Cortex of kidney (tissue), 1 donor: ENCODE measurements around the gene WDR49.

Experiments used
- DNase-seq: peaks from one replicate; lab custom pipeline; 2025; lab: John Stamatoyannopoulos, UW

Gene WDR49

GRCh38 chr3:167653760-167654159 lies at the start of gene WDR49:
TSS of gene WDR49 (minus strand) at chr3:167653942. CDS start at chr3:167653425, 517 bp downstream.
- DNase-seq, result no peak

- DNase-seq, result no peak
Observed at GRCh38 chr3:167700926-167701325, 47.2 kb upstream of the WDR49 start.

- no peak for DNase-seq
Observed at GRCh38 chr3:167700046-167700445, 46.3 kb upstream of the WDR49 start.

- DNase-seq, result no peak
Observed at GRCh38 chr3:167694121-167694520, 40.4 kb upstream of the WDR49 start.

GRCh38 chr3:167691366-167691765 lies 37.6 kb upstream of the WDR49 start:
- DNase-seq, result no peak

GRCh38 chr3:167684388-167684993 lies 30.7 kb upstream of the WDR49 start:
- DNase-seq, result no peak

GRCh38 chr3:167679526-167679925 lies 25.8 kb upstream of the WDR49 start:
- no peak for DNase-seq

GRCh38 chr3:167675848-167676247 lies 22.1 kb upstream of the WDR49 start:
- DNase-seq, result no peak

GRCh38 chr3:167673221-167673620 lies 19.5 kb upstream of the WDR49 start:
- DNase-seq, result no peak

GRCh38 chr3:167671878-167672427 lies 18.2 kb upstream of the WDR49 start:
- DNase-seq, result no peak

GRCh38 chr3:167669699-167670098 lies 16.0 kb upstream of the WDR49 start:
- DNase-seq, result no peak

GRCh38 chr3:167668651-167669050 lies 14.9 kb upstream of the WDR49 start:
- DNase-seq, result no peak

- DNase-seq, result no peak
Observed at GRCh38 chr3:167666563-167666962, 12.8 kb upstream of the WDR49 start.

GRCh38 chr3:167662919-167663400 lies 9.2 kb upstream of the WDR49 start:
- DNase-seq, result no peak

GRCh38 chr3:167657684-167658225 lies 4.0 kb upstream of the WDR49 start:
- DNase-seq, result no peak

- DNase-seq, result no peak
Observed at GRCh38 chr3:167656821-167657220, 3.1 kb upstream of the WDR49 start.

- DNase-seq, result no peak
Observed at GRCh38 chr3:167653155-167653554, 587 bp downstream of the WDR49 start.

GRCh38 chr3:167651826-167652225 lies 1.9 kb downstream of the WDR49 start:
- no peak for DNase-seq

GRCh38 chr3:167650459-167650858 lies 3.3 kb downstream of the WDR49 start:
- no peak for DNase-seq

GRCh38 chr3:167649746-167650145 lies 4.0 kb downstream of the WDR49 start:
- no peak for DNase-seq

- DNase-seq, result no peak
Observed at GRCh38 chr3:167644611-167645010, 9.1 kb downstream of the WDR49 start.

- no peak for DNase-seq
Observed at GRCh38 chr3:167631471-167631870, 22.3 kb downstream of the WDR49 start.

- no peak for DNase-seq
Observed at GRCh38 chr3:167626490-167626889, 27.3 kb downstream of the WDR49 start.

GRCh38 chr3:167615030-167615429 lies 38.7 kb downstream of the WDR49 start:
- no peak for DNase-seq
